ENCODE results near the gene PCDH18.
"Not testable (repeated sequence)": the region's sequence is repeated elsewhere in the genome, so short reads cannot be mapped to it uniquely, and the experiment has no call there.

The PCDH18 gene

GRCh38 chr4:137529432-137529831, 2.9 kb downstream of the PCDH18 start:
- DNase-seq (ENCODE audit: low read depth in 4 of 4, low spot score in 1 of 4): no peak

DNA sequence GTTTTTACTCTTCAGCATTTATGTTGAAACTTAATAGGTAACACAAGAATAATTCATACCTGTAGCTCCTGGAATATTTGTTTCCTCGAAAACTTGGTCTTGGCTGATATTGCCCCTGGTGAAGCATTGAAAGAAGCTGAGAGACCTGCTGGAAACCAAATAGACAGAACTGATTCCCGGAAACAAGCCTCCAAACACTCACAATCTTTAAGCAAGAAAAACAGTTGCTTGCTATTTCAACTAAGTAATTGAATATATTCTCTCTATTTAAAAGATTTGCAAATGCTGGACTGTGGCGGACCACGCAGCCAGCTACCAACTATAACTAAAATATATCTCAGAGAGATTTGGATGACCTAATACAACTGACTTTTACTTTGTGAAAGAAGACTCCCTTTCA, 3.6 kb downstream of the PCDH18 start:
- DNase-seq (ENCODE audit: low read depth in 4 of 4, low spot score in 1 of 4): no peak

DNA sequence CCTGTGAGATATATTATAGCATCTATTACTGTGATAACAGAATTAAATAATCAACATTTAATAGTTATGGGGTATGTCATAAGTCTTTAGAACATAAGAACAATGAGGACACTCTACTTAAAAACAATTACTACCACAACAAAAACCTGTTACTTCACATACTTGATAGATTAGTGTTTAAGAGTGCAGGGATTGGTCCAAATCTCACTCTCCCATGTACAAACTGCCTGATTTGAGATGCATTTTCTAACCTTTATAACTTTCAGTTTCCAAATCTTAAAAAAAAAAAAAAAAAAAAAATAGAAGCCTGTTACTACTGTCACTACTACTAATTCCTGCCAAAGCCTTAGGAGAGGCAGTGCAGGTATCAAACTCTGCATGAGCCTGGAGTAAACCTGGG, 5.6 kb downstream of the PCDH18 start:
- DNase-seq (ENCODE audit: low read depth in 4 of 4, low spot score in 1 of 4): no peak

- DNase-seq (ENCODE audit: low read depth in 4 of 4, low spot score in 1 of 4): no peak
Observed at GRCh38 chr4:137524725-137525369, 7.4 kb downstream of the PCDH18 start.

GRCh38 chr4:137523329-137523728, 9.0 kb downstream of the PCDH18 start:
- no peak for DNase-seq (ENCODE audit: low read depth in 4 of 4, low spot score in 1 of 4)

GRCh38 chr4:137521053-137521452, 11.2 kb downstream of the PCDH18 start:
- DNase-seq (ENCODE audit: low read depth in 4 of 4, low spot score in 1 of 4): no peak

DNA sequence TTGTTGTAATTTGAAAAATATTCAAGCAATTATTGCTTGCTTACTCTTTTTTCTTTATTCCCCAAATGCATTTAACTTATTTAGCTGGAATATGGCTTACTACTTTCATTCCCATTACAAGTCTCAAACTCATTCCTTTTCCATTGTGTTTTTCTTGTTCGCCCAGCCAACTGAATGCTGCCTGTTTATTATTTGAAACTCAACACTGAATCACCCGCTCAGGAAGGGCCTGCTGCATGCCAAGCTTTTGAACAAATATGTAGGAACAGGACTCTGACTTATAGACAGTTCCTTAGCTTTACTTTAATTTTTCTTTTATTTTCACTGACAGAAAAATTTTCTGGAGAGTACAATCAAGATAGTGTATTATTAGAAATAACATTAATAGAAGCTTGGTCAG, 12.9 kb downstream of the PCDH18 start:
- DNase-seq (ENCODE audit: low read depth in 4 of 4, low spot score in 1 of 4): no peak

- DNase-seq (ENCODE audit: low read depth in 4 of 4, low spot score in 1 of 4): not testable (repeated sequence)
Observed at GRCh38 chr4:137517323-137517722, 15.0 kb downstream of the PCDH18 start.

- DNase-seq (ENCODE audit: low read depth in 4 of 4, low spot score in 1 of 4): no peak
Observed at GRCh38 chr4:137514406-137515111, 17.7 kb downstream of the PCDH18 start.

- no peak for DNase-seq (ENCODE audit: low read depth in 4 of 4, low spot score in 1 of 4)
Observed at GRCh38 chr4:137510557-137511265, 21.6 kb downstream of the PCDH18 start.

- DNase-seq (ENCODE audit: low read depth in 4 of 4, low spot score in 1 of 4): no peak
Observed at GRCh38 chr4:137509855-137510282, 22.4 kb downstream of the PCDH18 start.

DNA sequence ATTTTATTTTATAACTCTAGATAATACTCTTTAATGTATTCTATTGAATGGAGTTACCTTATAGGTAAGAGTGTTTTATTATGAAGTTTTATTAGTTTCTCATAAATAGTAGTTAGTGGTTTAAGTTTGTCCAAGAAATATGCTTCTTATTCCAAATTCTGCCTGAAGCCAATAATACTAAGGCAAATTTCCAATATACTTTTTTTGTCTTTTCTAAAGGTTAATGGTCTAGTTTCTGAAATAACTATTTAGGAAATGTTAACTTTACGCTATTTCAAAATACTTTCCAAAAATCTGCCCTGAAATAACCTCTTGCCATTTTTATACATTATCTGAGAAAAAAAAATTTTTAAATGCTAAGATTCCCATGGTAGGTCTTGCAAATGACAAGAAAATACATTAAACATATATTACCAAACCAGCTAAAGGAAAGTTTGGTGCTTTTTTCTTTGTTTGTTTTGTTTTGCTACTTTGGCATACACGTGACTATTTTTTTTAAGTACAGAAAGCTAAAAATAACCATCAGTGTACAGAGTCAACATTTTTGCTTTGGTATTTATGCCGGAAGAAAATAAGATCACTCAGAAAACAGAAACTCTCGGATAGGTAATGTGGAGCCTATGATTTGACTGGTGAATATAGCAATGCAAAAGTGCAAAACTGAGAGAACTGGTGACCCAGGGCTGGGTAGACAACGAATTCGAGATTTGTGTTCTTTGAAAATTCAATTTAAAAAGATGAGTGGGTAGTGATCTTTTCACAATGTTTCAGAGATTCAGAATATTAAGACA, 29.8 kb downstream of the PCDH18 start:
- DNase-seq (ENCODE audit: low read depth in 4 of 4, low spot score in 1 of 4): no peak

GRCh38 chr4:137496267-137496666, 36.0 kb downstream of the PCDH18 start:
- DNase-seq (ENCODE audit: low read depth in 4 of 4, low spot score in 1 of 4): not testable (repeated sequence)

DNA sequence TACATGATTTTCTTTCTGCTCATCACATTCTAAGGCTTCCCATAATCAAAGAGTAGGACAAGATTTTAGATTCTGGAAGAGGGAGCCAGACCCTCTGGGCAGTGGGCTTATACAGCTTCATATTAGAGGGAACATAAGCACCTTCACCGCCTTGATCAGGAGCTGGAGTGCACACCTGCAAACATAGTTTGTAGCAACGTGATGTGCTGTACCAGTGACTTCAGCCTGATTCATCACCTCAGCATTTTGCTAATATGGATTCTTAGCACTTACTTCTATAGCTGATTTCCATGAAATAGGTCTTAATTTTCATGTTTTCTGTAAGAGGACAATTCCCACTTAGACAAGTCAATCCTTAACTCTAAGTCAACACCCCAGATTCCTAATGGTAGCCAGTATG, 36.7 kb downstream of the PCDH18 start:
- DNase-seq (ENCODE audit: low read depth in 4 of 4, low spot score in 1 of 4): no peak

- DNase-seq (ENCODE audit: low read depth in 4 of 4, low spot score in 1 of 4): not testable (repeated sequence)
Observed at GRCh38 chr4:137483313-137483959, 48.9 kb downstream of the PCDH18 start.

GRCh38 chr4:137479657-137480056, 52.6 kb downstream of the PCDH18 start:
- not testable (repeated sequence) for DNase-seq (ENCODE audit: low read depth in 4 of 4, low spot score in 1 of 4)

GRCh38 chr4:137476345-137476744, 55.9 kb downstream of the PCDH18 start:
- DNase-seq (ENCODE audit: low read depth in 4 of 4, low spot score in 1 of 4): no peak

GRCh38 chr4:137474711-137475301, 57.5 kb downstream of the PCDH18 start:
- no peak for DNase-seq (ENCODE audit: low read depth in 4 of 4, low spot score in 1 of 4)

DNA sequence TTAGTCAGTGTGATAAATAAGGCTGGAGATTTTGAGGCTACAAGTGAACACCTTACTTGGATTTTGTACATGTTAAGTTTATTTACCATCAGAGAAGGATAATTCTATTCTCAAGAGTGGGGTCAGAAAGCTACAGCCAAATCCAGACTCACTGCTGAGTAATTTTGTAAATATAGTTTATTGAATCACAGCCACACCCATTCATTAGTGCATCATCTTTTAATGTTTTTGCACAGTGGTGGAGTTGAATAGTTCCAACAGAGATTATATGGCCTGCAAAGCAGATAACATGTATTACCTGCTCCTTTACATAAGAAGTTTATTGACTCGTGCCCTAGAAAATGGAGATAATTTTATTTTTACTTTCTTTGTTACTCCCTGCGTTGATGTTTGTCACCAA, 60.4 kb downstream of the PCDH18 start:
- no peak for DNase-seq (ENCODE audit: low read depth in 4 of 4, low spot score in 1 of 4)

DNA sequence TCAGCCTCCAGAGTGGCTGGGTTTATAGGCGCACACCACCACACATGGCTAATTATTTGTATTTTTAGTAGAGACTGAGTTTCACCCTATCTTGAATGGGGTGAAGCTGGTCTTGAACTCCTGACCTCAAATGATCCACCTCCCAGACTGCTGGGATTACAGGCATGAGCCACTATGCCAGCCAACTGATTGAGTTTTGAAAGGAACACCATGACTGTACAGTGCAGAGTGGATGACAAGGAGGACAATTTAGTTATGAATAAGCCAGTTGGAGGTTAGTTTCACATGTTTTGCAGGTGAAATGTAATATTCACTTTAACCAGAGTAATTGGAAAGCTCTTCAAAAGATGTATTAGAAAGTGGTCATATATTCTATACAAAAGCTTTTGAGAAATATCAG, 60.8 kb downstream of the PCDH18 start:
- DNase-seq (ENCODE audit: low read depth in 4 of 4, low spot score in 1 of 4): no peak

DNA sequence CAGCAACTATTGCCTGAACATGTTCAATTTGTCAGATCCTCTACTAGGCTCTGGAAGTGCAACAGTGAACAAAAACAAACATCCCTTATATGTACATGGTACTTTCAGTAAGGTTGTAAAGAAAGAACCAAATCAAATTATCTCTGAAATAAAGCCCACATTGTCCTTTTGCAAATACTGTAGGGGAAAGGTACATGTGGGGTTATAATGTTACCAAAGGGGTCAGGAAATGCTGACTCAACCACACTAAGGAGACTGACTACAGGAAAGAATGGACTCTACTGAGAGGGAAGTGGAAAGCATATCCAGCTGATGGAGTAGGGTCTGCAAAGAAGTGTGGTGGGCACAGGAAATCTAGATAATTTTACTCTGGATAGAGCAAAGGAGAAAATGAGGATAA, 61.5 kb downstream of the PCDH18 start:
- no peak for DNase-seq (ENCODE audit: low read depth in 4 of 4, low spot score in 1 of 4)

All from stimulated activated CD4-positive, alpha-beta T cell treated with anti-CD3 and anti-CD28 coated beads, Interleukin-1b, Interleukin-23, amount 100 ng/mL, for 24 hours (primary cell).